Caco-2 (cell line): ENCODE data around the gene RAB20. TPM values are rescaled to one million over a fixed set of nuclear protein-coding genes. Genes with fewer than 3 reads are reported as not detected.

Experiments
- BruUV-seq: library from RNA; stranded (reverse); fragments of 400-500 nt; replicated peaks from 2 replicates; lab custom pipeline; 2021; lab: Mats Ljungman, UMichigan
- CTCF ChIA-PET: fragments of 300-600 bp; sonication (Branson Sonifier 250); formaldehyde crosslinking; loops from one replicate; lab custom pipeline; 2022; ENCODE audit warnings: antibody characterized with exemption; lab: Charles Lee
- POLR2A ChIA-PET: fragments of 300-600 bp; sonication (Branson Sonifier 250); formaldehyde crosslinking; loops from one replicate; lab custom pipeline; 2022; ENCODE audit warnings: antibody characterized with exemption; lab: Charles Lee
- DNase-seq, 2 experiments: peaks; one replicate each; pipeline versions ENCODE4 v3.0.0 to v3.0.0-alpha.2; 2020 to 2022
- H3K27me3 ChIP-seq: replicated peaks from 2 replicates; pipeline ENCODE4 v1.6.0; 2011; ENCODE audit warnings: low read length; ENCODE audit not compliant: control insufficient read depth, insufficient read depth
- H3K36me3 ChIP-seq: 2 replicates; pipeline ENCODE4 v1.5.1; 2011; ENCODE audit warnings: low read length; ENCODE audit not compliant: control insufficient read depth, insufficient read depth
- H3K4me1 ChIP-seq: fragments of 250-450 bp; sonication (Bioruptor Pico); 2 replicates; pipeline ENCODE4 v1.5.1; 2020; ENCODE audit warnings: mild to moderate bottlenecking
- H3K4me3 ChIP-seq: 2 replicates; pipeline ENCODE4 v1.5.1; 2011; ENCODE audit warnings: low read depth, mild to moderate bottlenecking, control low read depth, low read length
- H3K9me3 ChIP-seq: fragments of 250-450 bp; sonication (Bioruptor Pico); 2 replicates; pipeline ENCODE4 v1.5.1; 2020; ENCODE audit warnings: mild to moderate bottlenecking, moderate library complexity
- H3K27ac Mint-ChIP-seq: one replicate; pipeline ENCODE4 v1.8.0; 2022; ENCODE audit warnings: mixed read lengths; ENCODE audit not compliant: unreplicated experiment
- H3K27me3 Mint-ChIP-seq: one replicate; pipeline ENCODE4 v1.8.0; 2022; ENCODE audit warnings: mixed read lengths; ENCODE audit not compliant: insufficient read depth, unreplicated experiment
- H3K36me3 Mint-ChIP-seq: one replicate; pipeline ENCODE4 v1.8.0; 2022; ENCODE audit warnings: mild to moderate bottlenecking, mixed read lengths; ENCODE audit not compliant: insufficient read depth, unreplicated experiment
- H3K4me1 Mint-ChIP-seq: one replicate; pipeline ENCODE4 v1.8.0; 2022; ENCODE audit warnings: low read depth, mixed read lengths; ENCODE audit not compliant: unreplicated experiment
- H3K4me3 Mint-ChIP-seq: one replicate; pipeline ENCODE4 v1.8.0; 2022; ENCODE audit warnings: mild to moderate bottlenecking, moderate library complexity, mixed read lengths; ENCODE audit not compliant: unreplicated experiment
- H3K9me3 Mint-ChIP-seq: one replicate; pipeline ENCODE4 v1.8.0; 2022; ENCODE audit warnings: mixed read lengths; ENCODE audit not compliant: unreplicated experiment
- CTCF ChIP-seq, 2 experiments: fragments of 200-600 bp in 1 of 2; IDR thresholded peaks; 1 replicate in 1 of 2; 2 replicates in 1 of 2; pipeline versions ENCODE4 v1.5.1 to v1.8.0; 2011 to 2022; ENCODE audit warnings: antibody characterized with exemption in 1 of 2, control low read depth in 1 of 2, inconsistent platforms in 1 of 2, low read depth in 1 of 2, low read length in 1 of 2, mild to moderate bottlenecking in 1 of 2, moderate library complexity in 1 of 2; ENCODE audit not compliant: insufficient read depth in 1 of 2, severe bottlenecking in 1 of 2, unreplicated experiment in 1 of 2
- intact Hi-C: fragments of 100-400 bp; cut with micrococcal nuclease; formaldehyde crosslinking; loops from one replicate; pipeline ENCODE4 v1.10.0; 2022; ENCODE audit not compliant: unreplicated experiment
- total RNA-seq: library from RNA; stranded (reverse); gene quantifications from 2 replicates; pipeline ENCODE4 v1.2.3, GENCODE V29; 2022

RAB20 gene
- total RNA-seq, 1 experiment from 2014 or later, result 37.9 TPM

GRCh38 chr13:110503979-110504499, 57.5 kb downstream of the RAB20 start:
- peaks cover 53% of the 10 kb centered on the region for H3K36me3 Mint-ChIP-seq
- ChIA-PET POLR2A (no interaction called here), CTCF (no interaction called here)
- no peaks in the 10 kb centered on the region for H3K27me3 ChIP-seq
- BruUV-seq, result no TSS peak
- TF ChIP-seq CTCF (IDR thresholded peaks at IDR 0.05; ENCODE audit: insufficient read depth in 1 of 2, low read depth in 1 of 2, low read length in 1 of 2, severe bottlenecking in 1 of 2, unreplicated experiment in 1 of 2), result no peak
- H3K9me3 ChIP-seq, result peaks cover 10% of the 10 kb centered on the region; the same call in 1 of the 2 replicates
- H3K36me3 ChIP-seq, result no peaks in the 10 kb centered on the region
- H3K27ac Mint-ChIP-seq, result peak overlapping the region; percentile 70
- DNase-seq, result no peak
- H3K4me3 ChIP-seq, result no peak overlapping the region
- H3K9me3 Mint-ChIP-seq, result peaks cover 25% of the 10 kb centered on the region
- intact Hi-C loops, result no loop called here
- peaks cover 34% of the 10 kb centered on the region for H3K4me1 Mint-ChIP-seq
- peaks cover 34% of the 10 kb centered on the region for H3K4me1 ChIP-seq
- H3K27me3 Mint-ChIP-seq, result no peaks in the 10 kb centered on the region
- no peak overlapping the region for H3K4me3 Mint-ChIP-seq

DNA sequence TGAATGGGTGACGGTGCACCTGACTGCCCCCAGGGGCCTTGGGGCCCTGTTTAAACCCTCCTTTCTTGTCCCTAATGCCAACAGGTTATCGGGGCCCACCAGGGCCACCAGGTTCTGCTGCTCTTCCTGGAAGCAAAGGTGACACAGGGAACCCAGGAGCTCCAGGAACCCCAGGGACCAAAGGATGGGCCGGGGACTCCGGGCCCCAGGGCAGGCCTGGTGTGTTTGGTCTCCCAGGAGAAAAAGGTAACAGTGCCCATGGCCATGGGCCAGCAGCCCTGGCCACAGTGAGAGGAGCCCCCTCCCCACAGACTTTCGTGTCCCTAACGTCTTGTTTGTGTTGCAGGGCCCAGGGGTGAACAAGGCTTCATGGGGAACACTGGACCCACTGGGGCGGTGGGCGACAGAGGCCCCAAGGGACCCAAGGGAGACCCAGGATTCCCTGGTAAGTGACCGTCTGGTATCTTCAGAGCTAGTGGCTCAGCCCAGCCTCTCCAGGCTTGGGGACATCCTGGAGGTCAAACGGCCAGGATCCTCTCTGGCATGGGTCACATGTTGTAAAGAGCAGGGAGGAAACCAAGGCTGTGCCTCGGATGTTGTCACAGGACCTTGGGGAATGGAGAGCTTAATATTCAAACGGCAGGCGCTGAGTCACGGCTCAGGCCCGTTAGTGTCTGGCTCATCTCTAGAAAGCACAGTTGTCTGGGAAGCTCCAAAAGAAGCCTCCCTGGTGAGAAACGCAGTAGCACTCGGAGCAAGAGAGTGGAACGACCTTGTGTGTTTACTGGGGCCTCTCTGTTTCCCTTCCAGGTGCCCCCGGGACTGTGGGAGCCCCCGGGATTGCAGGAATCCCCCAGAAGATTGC, 58.3 kb downstream of the RAB20 start:
- intact Hi-C loops, result no loop called here
- no TSS peak for BruUV-seq
- Mint-ChIP-seq H3K27me3 (no peaks in the 10 kb centered on the region), H3K36me3 (peaks cover 56% of the 10 kb centered on the region), H3K4me3 (no peak overlapping the region), H3K4me1 (peaks cover 34% of the 10 kb centered on the region), H3K27ac (peak overlapping the region; percentile 70), H3K9me3 (peaks cover 25% of the 10 kb centered on the region)
- Histone ChIP-seq H3K4me3 (no peak overlapping the region), H3K36me3 (no peaks in the 10 kb centered on the region), H3K9me3 (peaks cover 10% of the 10 kb centered on the region; the same call in 1 of the 2 replicates), H3K27me3 (no peaks in the 10 kb centered on the region), H3K4me1 (peaks cover 27% of the 10 kb centered on the region)
- POLR2A ChIA-PET, result no interaction called here
- DNase-seq, result no peak
- no peak for TF ChIP-seq CTCF (IDR thresholded peaks at IDR 0.05; ENCODE audit: insufficient read depth in 1 of 2, low read depth in 1 of 2, low read length in 1 of 2, severe bottlenecking in 1 of 2, unreplicated experiment in 1 of 2)
- CTCF ChIA-PET, result no interaction called here

DNA sequence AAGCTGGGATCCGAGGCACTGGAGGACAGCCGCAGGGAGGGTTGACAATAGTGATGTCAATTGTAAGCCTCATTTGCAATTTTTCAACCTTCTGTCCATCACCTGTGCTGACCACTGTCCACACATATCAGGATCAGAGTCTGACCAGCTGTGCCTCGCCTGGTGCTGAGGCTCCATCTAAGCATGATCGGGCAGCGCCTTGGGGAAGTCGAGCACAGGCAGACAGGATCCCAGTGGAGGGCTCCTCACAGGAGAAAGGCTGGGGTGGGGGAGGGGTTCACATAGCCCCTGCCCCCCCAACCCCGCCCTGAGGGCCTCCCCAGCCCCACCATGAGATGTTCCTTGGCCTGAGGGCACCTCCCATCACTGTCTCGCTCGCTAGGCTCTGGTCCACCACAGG, 60.3 kb downstream of the RAB20 start:
- H3K4me3 Mint-ChIP-seq, result no peak overlapping the region
- Histone ChIP-seq H3K4me3 (no peak overlapping the region), H3K27me3 (no peaks in the 10 kb centered on the region), H3K36me3 (no peaks in the 10 kb centered on the region), H3K4me1 (peaks cover 7% of the 10 kb centered on the region), H3K9me3 (peaks cover 10% of the 10 kb centered on the region; the same call in 1 of the 2 replicates)
- H3K27me3 Mint-ChIP-seq, result no peaks in the 10 kb centered on the region
- peaks cover 21% of the 10 kb centered on the region for H3K9me3 Mint-ChIP-seq
- H3K36me3 Mint-ChIP-seq, result peaks cover 41% of the 10 kb centered on the region
- POLR2A ChIA-PET, result no interaction called here
- no TSS peak for BruUV-seq
- intact Hi-C loops, result no loop called here
- TF ChIP-seq CTCF (IDR thresholded peaks at IDR 0.05; ENCODE audit: insufficient read depth in 1 of 2, low read depth in 1 of 2, low read length in 1 of 2, severe bottlenecking in 1 of 2, unreplicated experiment in 1 of 2), result no peak
- CTCF ChIA-PET, result no interaction called here
- DNase-seq, result no peak
- H3K27ac Mint-ChIP-seq, result no peak overlapping the region
- peaks cover 14% of the 10 kb centered on the region for H3K4me1 Mint-ChIP-seq
